HG02852 (cell line): ENCODE results near the gene PSMC3IP.
A peak's percentile ranks its signal among the peaks of the same experiment; 100 is the strongest.

Experiments used
- ATAC-seq: cut with Tn5 transposase; IDR thresholded peaks from one replicate; pipeline ENCODE4 v1.9.1; 2021; ENCODE audit warnings: mild to moderate bottlenecking, moderate library complexity; ENCODE audit not compliant: unreplicated experiment

PSMC3IP gene

DNA sequence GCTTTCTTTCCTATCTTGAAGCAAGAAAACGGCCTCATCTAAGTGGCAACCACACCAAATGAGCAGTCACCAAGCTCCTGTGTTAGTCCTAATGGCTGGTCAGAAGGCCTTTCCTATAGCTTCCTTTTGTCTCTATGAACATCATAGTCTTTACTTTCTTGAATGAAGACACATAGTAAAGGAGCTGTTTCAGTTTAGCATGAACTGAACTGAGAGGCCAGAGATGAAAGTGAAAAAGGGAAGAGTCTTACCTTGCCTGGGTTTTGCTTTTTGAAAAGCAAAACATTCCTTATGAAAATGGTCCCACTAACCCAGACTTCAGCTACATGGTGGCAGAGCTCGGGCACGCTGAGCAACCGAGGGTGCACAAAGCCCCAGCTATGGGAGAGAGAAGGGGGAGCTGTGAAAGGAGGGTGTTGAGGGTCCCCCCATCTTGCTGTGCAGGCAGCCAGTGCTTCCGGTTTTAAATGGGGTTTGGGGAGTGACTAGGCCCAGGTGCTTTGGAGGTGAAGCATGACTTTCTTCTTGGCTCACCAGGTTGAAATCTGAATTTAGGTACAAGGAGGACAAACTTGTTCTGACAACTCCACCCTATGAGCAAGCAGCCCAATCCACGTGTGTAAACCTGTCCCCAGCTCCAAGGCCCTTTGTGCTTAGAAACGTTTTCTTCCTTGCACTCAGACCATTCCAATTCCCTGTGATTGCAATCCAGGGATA is 9.1 kb upstream of the PSMC3IP start:
- no peak for ATAC-seq

DNA sequence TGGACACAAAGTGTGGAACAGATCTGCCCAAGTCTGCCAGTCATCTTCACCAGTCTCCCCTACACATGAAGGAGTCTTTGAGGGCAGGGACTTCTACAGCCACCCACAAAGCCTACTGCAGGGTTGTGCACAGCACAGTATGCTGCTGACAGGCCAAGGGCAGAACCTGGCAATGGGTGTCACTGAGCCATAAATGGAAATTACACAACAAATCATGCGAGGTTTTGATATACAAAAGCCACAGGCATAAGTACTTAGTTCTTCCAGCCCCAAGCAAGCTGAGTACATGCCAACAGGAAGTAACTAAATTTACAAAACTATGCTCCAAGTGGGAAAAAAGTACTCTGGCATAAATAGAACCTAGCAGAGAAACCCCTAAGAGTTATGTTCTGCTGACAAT is 7.8 kb upstream of the PSMC3IP start:
- no peak for ATAC-seq

DNA sequence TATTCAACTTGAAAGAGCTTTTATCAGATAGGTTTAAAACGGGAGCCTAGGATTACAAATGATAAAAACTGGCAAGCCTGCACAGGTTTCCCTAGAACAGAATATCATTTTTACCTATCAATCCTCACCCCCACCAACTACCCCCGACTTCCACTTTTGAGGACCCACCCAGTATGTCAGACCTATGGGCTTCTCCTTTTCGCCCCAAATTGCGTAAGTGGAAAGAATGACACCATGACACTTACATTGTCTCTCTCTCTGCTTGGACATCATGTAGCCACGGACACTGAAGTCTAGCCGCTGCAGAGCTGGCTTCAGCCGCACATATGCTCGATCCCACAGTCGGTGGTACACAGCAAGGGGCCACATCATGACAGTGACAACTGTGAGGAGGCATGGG is 7.4 kb upstream of the PSMC3IP start:
- no peak for ATAC-seq

DNA sequence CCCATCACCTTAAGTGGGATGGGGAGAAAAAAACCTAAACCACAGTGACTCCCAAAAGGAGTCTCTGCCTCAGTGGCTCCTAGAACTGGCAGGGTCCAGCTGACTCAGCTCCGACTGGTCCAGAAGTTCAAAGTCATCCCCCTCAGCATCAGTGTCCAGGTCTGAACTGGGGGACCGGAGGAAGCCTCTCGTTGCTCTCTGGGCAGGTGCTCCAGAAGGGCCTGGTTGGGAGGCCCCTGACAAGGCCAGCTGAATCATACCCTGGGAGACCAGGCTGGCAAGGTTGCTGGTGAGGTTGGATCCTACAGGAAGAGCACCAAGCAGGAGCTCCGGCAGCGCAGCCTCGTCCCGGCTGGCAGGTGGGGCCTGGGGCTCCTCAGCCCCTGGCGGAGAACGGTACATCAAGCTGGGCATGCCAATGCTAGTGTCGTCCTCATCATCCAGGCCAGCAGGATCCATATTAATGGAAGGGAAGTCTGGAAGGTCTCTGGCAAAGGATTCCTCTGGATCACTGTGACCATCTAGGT is 4.3 kb upstream of the PSMC3IP start:
- no peak for ATAC-seq

DNA sequence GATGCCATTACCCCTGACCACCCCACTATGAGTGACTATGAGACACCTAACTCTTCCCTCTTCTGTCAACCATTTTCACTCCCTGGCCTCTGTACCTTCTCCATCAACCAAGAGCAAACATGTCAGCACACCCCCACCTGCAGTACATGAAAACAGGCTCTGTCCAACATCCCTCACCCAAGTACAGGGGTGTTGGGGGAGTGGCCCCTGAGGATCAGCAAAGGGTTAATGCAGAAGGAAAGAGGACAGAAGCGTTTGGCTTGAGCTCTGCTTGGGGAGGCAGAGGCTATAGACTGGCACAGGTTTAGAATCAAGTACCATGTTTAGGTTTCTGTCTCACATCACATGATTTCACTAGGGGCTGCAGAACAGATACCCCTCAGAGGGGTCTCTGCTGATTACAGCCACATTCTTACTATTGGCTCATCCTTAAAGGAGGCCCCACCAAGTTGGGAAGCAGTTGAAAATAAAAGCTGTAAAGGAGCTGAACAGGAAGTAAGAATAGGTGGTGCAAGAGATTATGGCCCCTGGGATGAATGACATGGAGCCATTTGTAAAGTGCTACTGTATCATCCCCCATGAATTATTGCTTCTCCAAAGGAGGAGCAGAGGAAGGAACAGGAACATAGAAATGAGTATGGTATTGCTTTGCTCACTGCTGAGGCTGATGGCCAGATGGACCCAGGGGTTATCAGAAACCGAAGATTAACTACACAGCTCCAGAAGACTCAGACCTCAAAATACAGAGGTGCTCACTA is 2.4 kb upstream of the PSMC3IP start:
- ATAC-seq = no peak

DNA sequence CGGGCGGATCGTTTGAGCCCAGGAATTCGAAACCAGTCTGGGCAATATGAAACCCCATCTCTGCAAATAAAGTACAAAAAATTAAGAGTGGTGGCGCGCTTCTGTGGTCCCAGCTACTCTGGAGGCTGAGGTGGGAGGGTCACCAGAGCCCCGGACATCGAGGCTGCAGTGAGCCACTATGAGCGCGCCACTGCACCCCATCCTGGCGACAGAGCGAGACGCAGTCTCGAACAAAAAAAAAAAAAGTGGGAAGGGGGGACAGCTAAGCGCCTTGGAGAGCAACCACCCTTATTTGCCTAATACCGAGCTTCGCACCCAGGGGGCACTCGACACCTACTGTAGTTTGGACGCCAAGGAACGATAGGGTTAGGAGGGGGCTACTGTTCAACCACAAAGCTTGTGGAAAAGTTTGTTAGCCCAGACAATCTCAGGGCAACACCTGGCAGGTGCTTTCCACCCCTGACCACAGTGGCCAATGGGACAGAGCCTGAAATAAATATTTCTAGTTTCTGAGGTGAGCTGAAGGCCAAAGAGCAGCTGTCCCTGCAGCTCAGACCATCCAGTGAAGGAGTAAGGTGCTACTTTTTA is 847 bp upstream of the PSMC3IP start:
- ATAC-seq = peak; percentile 62

DNA sequence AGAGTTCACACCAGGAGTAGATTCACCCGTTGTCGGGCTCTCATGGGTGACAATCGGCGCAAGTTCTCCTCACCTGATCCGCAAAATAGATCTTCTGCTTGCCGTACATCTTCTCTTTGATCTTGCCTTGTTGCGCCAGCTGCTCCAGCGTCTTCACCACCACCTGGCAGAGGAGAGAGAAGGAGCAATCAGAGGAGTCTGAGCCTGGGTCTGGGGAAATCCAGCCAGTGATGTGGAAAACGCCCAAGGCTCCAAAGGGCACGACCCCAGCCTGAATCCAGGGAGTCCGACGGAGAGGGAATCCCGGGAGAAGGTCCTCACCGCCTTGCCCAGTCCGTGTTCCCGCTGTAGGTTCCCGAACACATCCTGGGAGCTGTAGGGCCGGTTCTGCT is 393 bp downstream of the PSMC3IP start:
- ATAC-seq = no peak

DNA sequence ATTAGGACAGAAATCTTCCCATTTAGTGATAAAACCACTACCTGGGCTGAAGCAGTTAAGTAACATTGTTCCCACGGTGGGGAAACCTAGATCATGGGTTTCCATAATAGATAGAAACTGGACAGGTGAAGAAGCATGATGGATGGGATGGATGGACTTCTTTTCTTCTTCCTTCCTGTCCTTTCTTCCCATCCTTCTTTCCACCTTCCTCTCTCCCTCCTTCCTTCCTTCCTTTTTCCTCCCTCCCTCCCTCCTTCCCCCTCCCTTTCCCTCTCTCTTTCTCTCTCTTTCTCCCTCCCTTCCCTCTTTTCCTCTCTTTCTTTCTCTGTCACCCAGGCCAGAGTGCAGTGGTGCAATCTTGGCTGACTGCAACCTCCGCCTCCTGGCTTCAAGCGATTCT is 3.1 kb downstream of the PSMC3IP start:
- no peak for ATAC-seq

DNA sequence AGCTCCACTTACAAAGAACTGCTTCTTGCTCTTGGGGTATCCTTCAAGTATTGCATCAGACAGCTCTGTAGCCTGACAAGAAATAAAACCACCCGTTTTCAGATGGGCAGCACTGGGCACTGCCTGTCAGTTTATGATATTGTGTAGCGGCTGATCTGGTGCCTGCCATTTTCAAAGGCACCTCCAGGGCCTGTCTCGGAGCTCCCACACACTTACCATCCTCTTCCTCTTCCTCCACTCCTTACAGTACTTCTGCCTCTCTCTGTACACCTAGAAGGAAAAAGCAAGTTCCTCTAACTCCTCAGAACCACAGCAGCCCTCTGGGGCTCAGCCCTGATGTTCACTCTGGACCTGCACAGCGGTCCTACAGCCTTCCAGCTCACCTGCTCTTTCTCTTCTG is 4.4 kb downstream of the PSMC3IP start:
- ATAC-seq = no peak

DNA sequence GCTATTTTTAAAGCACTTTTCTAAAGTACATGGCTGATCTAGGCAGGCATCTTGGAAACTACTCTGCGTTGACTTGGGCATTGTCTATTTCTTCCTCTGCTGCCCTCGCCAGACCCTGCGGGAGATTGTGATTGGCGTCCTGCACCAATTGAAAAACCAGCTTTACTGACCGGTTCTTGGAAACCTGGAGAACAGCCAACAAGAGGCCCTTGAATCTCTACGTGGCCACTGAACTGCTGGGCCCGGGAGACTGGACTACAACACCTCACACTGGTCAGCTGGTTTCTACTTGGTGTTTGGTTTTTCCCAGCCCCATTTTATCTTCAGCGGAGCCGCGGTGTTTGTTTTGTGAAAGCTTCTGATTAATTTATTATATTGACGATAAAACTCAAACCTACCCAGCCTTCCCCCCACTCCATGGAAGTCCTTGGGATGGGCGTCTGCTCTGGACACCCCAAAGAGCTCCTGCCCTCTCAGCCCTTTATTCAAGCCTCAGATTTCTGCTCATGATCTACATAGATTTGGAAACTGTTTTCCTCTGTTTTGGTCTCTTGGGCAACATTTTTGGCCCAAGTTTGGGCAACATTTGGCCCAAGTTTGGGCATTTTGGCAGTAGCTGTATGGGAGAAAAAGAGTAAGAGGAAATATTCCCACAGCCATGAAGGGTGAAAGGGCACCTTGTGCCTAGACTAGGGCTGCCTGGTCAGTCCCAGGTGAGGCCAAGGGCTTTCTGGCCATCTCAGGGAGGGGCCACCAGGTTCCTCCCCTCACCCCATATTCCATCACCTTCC is 5.9 kb downstream of the PSMC3IP start:
- no peak for ATAC-seq

DNA sequence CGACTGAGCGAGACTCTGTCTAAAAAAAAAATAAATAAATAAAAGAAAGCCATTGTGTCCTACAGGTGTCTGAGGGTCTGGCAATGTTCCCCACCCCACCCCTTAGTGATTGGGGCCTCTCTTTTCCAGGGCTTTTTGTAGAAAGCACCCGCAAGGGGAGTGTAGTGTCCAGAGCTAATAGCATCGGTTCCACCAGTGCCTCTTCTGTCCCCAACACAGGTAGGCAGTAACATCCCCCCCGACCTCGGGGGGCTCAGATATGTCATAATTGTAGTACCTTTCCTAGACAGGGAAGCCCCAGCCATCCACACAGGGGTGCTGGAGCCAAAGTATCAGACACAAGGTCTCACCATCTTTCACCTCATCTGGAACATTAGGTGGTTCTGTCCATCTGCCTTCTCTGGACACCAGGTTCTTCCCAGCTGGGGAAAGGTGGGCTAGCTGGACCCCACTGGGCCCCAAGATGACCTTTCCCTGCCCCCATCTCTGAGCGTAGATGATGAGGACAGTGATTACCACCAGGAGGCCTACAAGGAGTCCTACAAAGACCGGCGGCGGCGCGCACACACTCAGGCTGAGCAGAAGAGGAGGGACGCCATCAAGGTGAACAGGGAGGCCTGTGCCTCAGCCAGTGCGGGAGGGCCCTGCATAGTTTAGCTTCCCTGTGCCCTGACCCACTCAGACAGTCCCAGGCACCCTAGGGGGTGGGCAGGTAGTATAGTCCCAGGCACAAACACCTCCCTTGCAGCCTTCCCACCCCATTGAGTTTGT is 9.0 kb downstream of the PSMC3IP start:
- no peak for ATAC-seq

DNA sequence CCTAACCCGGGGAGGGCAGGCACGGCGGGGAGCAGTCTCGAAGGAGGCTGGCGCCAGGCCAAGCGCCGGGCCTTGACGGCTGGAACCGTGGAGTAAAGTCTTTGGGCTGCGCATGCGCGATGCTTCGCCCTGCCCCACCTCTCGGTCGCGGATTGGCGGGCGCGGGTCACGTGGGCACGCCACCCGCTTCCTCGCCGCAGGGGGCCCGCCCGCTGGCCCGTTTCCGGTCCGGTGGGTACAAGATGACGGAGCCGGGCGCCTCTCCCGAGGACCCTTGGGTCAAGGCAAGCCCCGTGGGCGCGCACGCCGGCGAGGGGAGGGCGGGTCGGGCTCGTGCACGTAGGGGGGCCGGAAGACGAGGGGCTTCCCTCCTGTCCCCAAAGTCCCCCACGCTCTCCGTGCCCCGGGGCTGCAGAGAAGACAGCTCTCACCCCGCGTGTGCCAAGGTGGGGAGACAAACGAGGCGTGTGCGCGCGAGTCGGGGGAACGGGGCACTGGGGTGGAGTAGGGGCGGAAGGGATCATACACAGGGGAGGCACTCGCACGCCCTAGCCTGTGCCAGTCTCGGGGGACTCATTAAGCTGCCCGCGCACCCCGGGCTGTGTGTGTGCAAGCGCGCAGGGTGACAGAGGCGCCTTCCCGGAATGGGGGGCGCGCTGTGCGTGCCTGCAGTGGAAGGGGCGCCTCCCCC is 10.5 kb downstream of the PSMC3IP start, which contains the start of gene MLX:
Gene MLX, plus strand, starts transcription at position 218 of the 691 bp plus-strand sequence. Its CDS starts 25 bp downstream, at position 243.
- ATAC-seq = peak; percentile 50

DNA sequence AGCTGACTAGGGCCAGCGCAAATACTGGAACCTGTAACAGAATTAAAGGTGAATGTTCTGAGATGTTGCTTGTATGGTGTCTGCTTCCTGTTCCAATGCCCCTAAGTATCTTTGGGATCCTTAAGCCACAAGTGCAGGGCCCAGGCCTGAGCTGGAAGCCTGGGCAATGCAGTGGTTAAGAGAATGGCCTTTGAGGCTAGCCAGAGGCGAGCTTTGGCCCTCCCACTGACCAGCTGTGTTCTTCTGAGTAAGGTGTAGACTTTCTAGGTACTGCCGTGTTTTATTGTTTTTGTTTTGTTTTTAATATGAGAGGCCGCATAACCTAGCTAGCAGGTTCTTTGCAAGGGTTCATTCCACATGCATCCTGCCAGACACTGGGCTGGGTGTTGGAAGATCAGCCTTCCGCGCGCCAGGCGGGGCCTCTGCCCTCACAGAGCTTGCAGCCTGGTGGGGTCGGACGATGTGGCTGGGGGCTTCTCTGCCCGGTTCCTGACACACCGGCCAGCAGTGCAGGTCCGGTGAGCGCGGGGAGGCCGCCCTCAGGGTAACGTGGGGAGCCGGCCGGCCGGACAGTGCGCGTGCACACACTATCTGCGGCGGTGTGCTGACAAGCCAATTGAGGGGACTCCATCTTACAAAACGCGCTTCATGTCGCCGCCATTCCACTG is 11.2 kb downstream of the PSMC3IP start:
- no peak for ATAC-seq

DNA sequence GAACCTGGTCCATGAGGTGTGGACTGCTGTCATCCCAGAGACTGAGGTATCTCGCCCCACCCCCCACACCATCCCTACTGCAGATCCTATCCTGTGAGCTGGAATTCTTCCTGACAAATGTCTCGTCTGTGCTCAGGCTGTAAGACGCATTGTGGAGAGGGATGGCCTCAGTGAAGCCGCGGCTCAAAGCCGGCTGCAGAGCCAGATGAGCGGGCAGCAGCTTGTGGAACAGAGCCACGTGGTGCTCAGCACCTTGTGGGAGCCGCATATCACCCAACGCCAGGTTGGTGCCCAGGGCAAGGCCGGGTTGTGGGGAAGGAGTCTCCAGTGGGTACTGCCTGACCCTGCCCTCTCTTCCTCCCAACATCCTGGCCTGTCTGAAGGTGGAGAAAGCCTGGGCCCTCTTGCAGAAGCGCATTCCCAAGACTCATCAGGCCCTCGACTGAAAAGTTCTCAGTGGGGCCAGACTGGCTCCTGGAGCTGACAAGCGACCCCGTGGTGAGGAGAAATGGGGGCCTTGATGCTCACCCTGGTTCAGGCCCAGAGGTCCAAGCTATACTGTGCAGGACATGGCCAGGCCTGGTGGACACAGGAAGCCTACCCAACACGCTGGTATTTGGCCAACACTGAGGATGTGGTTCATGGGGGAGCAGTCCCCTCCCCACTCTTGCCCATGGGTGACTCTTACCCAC is 11.9 kb downstream of the PSMC3IP start:
- ATAC-seq = no peak

DNA sequence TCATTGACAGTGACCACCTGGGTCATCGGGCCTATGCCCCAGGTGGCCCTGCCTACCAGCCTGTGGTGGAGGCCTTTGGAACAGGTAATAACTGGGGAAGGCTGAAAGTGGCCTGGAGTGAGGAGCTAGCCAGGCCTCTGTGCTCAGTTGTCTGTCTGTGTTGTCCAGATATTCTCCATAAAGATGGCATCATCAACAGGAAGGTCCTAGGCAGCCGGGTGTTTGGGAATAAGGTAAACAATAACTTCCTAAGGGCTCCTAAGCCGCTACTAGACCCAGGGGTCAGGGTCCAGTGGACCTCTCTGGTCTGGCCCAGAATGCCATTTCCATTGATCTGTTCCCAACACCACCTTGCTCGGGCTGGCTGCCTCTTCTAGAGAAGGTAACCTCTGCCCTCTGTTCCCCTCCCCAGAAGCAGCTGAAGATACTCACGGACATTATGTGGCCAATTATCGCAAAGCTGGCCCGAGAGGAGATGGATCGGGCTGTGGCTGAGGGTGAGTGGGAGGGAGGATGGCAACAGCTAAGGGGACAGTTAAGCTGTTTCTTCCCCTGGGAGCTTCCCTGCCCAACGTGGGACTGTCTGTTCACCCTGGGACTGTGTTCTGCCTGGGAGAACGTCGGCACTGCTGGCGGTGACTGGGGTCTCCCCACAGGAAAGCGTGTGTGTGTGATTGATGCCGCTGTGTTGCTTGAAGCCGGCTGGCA is 12.6 kb downstream of the PSMC3IP start:
- ATAC-seq = no peak

DNA sequence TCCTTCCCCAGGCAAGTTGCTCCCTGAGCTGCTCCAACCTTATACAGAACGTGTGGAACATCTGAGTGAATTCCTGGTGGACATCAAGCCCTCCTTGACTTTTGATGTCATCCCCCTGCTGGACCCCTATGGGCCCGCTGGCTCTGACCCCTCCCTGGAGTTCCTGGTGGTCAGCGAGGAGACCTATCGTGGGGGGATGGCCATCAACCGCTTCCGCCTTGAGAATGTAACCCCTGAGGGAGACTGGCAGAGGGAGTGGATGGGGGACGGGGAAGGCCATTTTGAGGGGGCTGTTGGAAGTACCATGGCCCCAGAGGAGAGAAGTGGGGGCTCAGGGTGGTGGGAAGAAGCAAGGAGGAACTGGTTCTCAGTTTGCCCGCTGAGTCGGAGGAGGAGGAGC is 13.6 kb downstream of the PSMC3IP start:
- no peak for ATAC-seq

DNA sequence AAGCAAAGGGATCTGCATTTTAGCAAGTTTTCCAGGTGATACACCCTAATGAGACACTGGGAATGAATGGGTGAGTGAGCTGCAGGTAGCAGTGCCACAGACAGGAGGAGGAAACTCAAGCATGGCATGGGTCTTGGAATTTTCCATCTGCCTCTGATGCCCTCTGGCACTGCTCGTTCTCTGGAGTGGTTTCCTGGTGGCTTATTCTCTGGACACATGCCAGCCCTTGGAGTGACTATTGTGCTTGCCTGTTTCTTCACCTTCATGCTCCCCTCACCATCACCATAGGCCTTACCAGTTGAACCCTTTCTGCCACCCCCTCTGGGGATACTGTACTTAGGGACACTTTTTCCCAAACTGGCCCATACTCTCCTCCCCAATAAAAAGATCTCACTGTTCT is 14.0 kb downstream of the PSMC3IP start:
- no peak for ATAC-seq

DNA sequence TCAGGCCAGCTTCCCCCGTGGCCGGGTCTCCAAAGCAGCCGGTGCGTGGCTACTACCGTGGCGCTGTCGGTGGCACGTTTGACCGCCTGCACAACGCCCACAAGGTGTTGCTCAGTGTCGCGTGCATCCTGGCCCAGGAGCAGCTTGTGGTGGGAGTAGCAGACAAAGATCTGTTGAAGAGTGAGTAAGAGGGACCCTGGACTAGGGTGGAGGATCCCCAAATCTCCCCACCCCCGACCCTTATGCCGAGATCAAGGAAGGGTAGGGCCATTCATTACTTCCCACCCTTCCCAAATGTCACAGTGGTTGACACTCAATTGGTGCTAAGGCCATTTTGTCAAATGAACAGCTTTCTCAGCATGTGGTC is 14.4 kb downstream of the PSMC3IP start:
- no peak for ATAC-seq
